ENCODE data around the gene USP48. TPM values are rescaled to one million over a fixed set of nuclear protein-coding genes. Genes with fewer than 3 reads are reported as not detected.

The USP48 gene
- total RNA-seq, 4 donors from 2014 or later = 39.2 to 83.1 (median 51.5) TPM

GRCh38 chr1:21814241-21814918 is 31.4 kb upstream of the USP48 start:
- no peaks in the 10 kb centered on the region for H3K9me3 ChIP-seq
- no peaks in the 10 kb centered on the region for H3K36me3 ChIP-seq
- no peak overlapping the region for H3K27ac ChIP-seq
- H3K4me3 ChIP-seq = peak overlapping the region in 1 of 2 donors; percentile 43
- no peak for ATAC-seq
- TF ChIP-seq POLR2AphosphoS5 (IDR thresholded peaks at IDR 0.05) (no peak), CTCF (IDR thresholded peaks at IDR 0.05) (peak in 3 of 4 experiments; percentile 36 to 67 (median 50))
- peaks cover 22% of the 10 kb centered on the region for H3K27me3 ChIP-seq
- 3 to 7% methylated on average over 10 to 23 of the region's 65 CpGs for WGBS, 2 donors (ENCODE audit: low coverage in 1 of 2)
- peaks cover 0 to 20% (median 7%) of the 10 kb centered on the region in 3 donors for H3K4me1 ChIP-seq

- 89 to 100% methylated on average over 1 to 2 of the region's 3 CpGs for WGBS, 2 donors (ENCODE audit: low coverage in 1 of 2)
- Histone ChIP-seq H3K9me3 (no peaks in the 10 kb centered on the region), H3K4me1 (peaks cover 0 to 14% (median 7%) of the 10 kb centered on the region in 3 donors), H3K27ac (no peak overlapping the region), H3K4me3 (no peak overlapping the region), H3K27me3 (peaks cover 22% of the 10 kb centered on the region), H3K36me3 (no peaks in the 10 kb centered on the region)
- TF ChIP-seq POLR2A (IDR thresholded peaks at IDR 0.05) (no peak), POLR2AphosphoS5 (IDR thresholded peaks at IDR 0.05) (no peak), CTCF (IDR thresholded peaks at IDR 0.05) (no peak)
- no peak for ATAC-seq
Observed at GRCh38 chr1:21813542-21813941, 30.6 kb upstream of the USP48 start.

GRCh38 chr1:21811875-21812305 is 28.9 kb upstream of the USP48 start, which contains the start of gene LDLRAD2:
LDLRAD2 (plus strand) TSS chr1:21812265; CDS start chr1:21812452, 187 bp downstream.
- Histone ChIP-seq H3K4me1 (peaks cover 0 to 10% (median 7%) of the 10 kb centered on the region in 3 donors), H3K4me3 (no peak within 1 kb of the TSS), H3K36me3 (no peaks in the 10 kb centered on the region), H3K27ac (no peak within 1 kb of the TSS), H3K27me3 (peaks cover 22% of the 10 kb centered on the region), H3K9me3 (no peaks in the 10 kb centered on the region)
- TF ChIP-seq POLR2AphosphoS5 (IDR thresholded peaks at IDR 0.05) = no peak
- no peak for TF ChIP-seq EP300 (IDR thresholded peaks at IDR 0.05)
- no peak for TF ChIP-seq CTCF (IDR thresholded peaks at IDR 0.05)
- TF ChIP-seq POLR2A (IDR thresholded peaks at IDR 0.05) = no peak
- ATAC-seq = no peak
- WGBS, 2 donors (ENCODE audit: low coverage in 1 of 2) = 75 to 100% methylated on average over 1 to 2 of the region's 2 CpGs

- 79 to 92% methylated on average over 2 of the region's 2 CpGs for WGBS, 2 donors (ENCODE audit: low coverage in 1 of 2)
- no peak overlapping the region for H3K4me3 ChIP-seq
- no peaks in the 10 kb centered on the region for H3K27me3 ChIP-seq
- H3K4me1 ChIP-seq = no peaks in the 10 kb centered on the region
- TF ChIP-seq POLR2A (IDR thresholded peaks at IDR 0.05) (no peak), CTCF (IDR thresholded peaks at IDR 0.05) (no peak), POLR2AphosphoS5 (IDR thresholded peaks at IDR 0.05) (no peak)
- H3K9me3 ChIP-seq = no peaks in the 10 kb centered on the region
- H3K27ac ChIP-seq = no peak overlapping the region
- no peaks in the 10 kb centered on the region for H3K36me3 ChIP-seq
- ATAC-seq = no peak
Observed at GRCh38 chr1:21804536-21804935, 21.6 kb upstream of the USP48 start.

- Histone ChIP-seq H3K36me3 (no peaks in the 10 kb centered on the region), H3K4me3 (no peak overlapping the region), H3K4me1 (no peaks in the 10 kb centered on the region), H3K27me3 (no peaks in the 10 kb centered on the region), H3K9me3 (no peaks in the 10 kb centered on the region), H3K27ac (no peak overlapping the region)
- 94 to 100% methylated on average over 1 to 3 of the region's 4 CpGs for WGBS, 2 donors (ENCODE audit: low coverage in 1 of 2)
- no peak for ATAC-seq
- TF ChIP-seq POLR2A (IDR thresholded peaks at IDR 0.05) (no peak), EP300 (IDR thresholded peaks at IDR 0.05) (no peak), CTCF (IDR thresholded peaks at IDR 0.05) (no peak), POLR2AphosphoS5 (IDR thresholded peaks at IDR 0.05) (no peak)
Observed at GRCh38 chr1:21801100-21801499, 18.2 kb upstream of the USP48 start.
